Measurements from ENCODE around the gene SLC51B.
"Not testable (repeated sequence)": the region's sequence is repeated elsewhere in the genome, so short reads cannot be mapped to it uniquely, and the experiment has no call there.

Gene SLC51B

DNA sequence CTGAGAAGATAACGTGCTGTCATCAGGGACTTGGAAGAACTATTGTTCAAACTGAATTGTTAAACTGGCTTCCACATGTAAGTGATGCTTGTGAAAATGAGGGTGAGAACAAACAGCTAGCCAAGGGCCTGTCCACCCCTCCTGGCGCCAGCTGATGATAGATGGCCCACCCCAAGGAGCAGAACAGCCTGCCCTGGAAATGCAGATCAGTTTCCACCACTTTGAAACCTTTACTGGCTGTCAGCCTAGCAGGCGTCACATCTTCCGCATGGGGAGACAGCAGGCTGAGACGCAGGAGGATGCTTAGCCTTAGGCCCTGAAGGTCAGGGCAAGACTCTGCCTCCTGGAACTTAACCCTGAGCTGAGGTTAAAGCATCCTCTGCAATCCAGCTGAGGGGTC, 6.4 kb upstream of the SLC51B start:
- no peak for DNase-seq (ENCODE audit: low read depth)
- no peak overlapping the region for H3K4me3 ChIP-seq (ENCODE audit: control insufficient read depth, low read depth, low read length)
- TF ChIP-seq, protein P1, sequence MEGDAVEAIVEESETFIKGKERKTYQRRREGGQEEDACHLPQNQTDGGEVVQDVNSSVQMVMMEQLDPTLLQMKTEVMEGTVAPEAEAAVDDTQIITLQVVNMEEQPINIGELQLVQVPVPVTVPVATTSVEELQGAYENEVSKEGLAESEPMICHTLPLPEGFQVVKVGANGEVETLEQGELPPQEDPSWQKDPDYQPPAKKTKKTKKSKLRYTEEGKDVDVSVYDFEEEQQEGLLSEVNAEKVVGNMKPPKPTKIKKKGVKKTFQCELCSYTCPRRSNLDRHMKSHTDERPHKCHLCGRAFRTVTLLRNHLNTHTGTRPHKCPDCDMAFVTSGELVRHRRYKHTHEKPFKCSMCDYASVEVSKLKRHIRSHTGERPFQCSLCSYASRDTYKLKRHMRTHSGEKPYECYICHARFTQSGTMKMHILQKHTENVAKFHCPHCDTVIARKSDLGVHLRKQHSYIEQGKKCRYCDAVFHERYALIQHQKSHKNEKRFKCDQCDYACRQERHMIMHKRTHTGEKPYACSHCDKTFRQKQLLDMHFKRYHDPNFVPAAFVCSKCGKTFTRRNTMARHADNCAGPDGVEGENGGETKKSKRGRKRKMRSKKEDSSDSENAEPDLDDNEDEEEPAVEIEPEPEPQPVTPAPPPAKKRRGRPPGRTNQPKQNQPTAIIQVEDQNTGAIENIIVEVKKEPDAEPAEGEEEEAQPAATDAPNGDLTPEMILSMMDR (IDR thresholded peaks at IDR 0.05; ENCODE audit: control insufficient read depth, insufficient read depth, low read depth, low read length, missing control alignments) = no peak

DNA sequence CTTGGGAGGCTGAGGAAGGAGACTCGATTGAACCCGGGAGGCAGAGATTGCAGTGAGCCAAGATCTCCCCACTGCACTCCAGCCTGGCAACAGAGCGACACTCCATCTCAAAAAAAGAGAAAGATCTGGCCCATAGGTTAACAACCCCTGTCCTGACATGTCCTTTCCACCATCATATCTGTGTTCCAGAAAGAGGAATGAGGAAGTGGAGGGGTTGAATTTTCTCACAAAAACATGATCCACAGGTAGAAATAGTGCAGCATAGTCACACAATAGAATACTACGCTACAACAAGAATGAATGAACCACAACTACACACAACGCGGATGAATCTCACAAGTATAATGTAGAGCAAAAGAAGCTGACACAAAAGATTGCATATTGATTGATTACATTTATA, 4.7 kb upstream of the SLC51B start:
- TF ChIP-seq, protein P1 (IDR thresholded peaks at IDR 0.05; ENCODE audit: control insufficient read depth, insufficient read depth, low read depth, low read length, missing control alignments) = no peak
- DNase-seq (ENCODE audit: low read depth) = no peak
- H3K4me3 ChIP-seq (ENCODE audit: control insufficient read depth, low read depth, low read length) = no peak overlapping the region

DNA sequence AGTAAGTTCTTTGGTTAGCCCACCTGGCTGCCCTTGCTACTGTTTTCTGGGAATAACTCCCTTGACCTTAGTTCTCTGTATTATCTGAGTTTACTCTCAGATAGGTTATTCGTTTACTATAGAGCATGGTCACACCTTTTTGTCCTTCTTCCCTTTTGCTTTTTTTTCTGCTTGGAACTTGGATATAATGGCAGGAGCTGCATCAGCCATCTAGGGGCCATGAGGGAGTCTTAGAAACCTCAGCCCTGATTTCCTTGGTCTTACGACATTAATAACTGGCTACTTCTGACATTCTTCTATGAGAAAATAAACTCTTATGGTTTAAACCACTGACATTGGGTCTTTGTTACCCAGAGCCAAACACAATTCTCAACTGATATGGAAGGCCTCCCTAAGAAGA, 3.4 kb upstream of the SLC51B start:
- TF ChIP-seq, protein P1 (IDR thresholded peaks at IDR 0.05; ENCODE audit: control insufficient read depth, insufficient read depth, low read depth, low read length, missing control alignments) = no peak
- no peak for DNase-seq (ENCODE audit: low read depth)
- no peak overlapping the region for H3K4me3 ChIP-seq (ENCODE audit: control insufficient read depth, low read depth, low read length)

DNA sequence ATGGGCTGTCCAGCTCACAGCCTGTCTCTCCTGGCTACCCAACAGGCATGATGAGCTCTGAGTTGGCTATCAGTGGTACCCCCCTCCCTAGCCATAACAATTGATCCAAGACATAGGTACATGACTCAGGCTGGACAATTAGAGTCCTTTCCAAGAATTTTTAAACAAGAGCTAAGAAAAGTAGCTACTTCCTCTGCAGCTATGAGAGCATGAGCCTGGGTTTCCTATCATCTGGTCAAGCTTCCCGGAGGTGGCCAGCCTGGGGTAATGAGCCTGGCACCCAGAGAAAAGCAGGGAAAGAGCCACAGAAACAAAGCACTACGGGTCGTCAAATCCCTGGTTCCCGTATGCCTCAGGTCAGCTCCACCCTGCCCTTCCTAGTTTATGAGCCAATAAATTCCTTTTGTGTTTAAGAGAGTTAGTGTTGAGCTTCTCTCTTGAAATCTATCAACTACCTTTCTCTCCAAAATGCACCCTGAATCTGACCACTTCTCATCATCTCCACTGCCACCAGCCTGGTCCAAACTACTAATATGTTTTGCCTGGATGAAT, 2.3 kb upstream of the SLC51B start:
- no peak for DNase-seq (ENCODE audit: low read depth)
- TF ChIP-seq, protein P1 (IDR thresholded peaks at IDR 0.05; ENCODE audit: control insufficient read depth, insufficient read depth, low read depth, low read length, missing control alignments) = no peak
- no peak overlapping the region for H3K4me3 ChIP-seq (ENCODE audit: control insufficient read depth, low read depth, low read length)

DNA sequence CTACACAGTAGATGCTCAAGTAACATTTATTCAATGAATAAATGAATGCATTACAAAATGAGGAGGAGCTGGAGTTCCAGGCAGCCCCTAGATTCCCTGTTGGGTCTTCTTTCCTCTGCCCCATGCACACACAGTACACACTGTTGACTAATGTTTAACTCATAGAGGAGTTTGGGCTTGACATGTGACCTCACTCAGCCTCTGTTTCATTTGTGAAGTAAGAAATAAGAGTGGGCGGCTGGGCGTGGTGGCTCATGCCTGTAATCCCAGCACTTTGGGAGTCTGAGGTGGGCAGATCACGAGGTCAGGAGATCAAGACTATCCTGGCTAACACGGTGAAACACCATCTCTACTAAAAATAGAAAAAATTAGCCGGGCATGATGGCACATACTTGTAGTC, 969 bp upstream of the SLC51B start:
- DNase-seq (ENCODE audit: low read depth) = peak; percentile 16
- H3K4me3 ChIP-seq (ENCODE audit: control insufficient read depth, low read depth, low read length) = not testable (repeated sequence)

DNA sequence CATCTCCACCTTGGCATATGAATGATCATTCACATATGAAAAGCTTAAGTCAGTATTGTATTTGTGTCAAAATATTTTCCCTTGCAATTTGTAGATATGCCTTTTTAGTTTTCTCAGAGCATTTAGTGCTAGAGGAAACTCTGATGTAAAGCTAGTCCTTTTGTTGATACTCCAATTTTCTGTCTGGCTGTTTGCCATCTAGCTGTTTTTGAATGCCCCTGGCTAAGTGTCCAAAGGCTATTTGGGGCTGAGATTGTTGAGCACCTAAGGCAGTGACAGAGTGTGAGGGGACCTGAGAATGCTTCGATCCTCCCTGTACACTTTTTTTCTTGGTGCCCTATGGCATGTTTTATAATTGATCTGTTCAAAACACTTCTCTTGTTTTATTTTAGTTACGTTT, 3.1 kb downstream of the SLC51B start:
- TF ChIP-seq, protein P1 (IDR thresholded peaks at IDR 0.05; ENCODE audit: control insufficient read depth, insufficient read depth, low read depth, low read length, missing control alignments) = no peak
- DNase-seq (ENCODE audit: low read depth) = no peak
- no peak overlapping the region for H3K4me3 ChIP-seq (ENCODE audit: control insufficient read depth, low read depth, low read length)

DNA sequence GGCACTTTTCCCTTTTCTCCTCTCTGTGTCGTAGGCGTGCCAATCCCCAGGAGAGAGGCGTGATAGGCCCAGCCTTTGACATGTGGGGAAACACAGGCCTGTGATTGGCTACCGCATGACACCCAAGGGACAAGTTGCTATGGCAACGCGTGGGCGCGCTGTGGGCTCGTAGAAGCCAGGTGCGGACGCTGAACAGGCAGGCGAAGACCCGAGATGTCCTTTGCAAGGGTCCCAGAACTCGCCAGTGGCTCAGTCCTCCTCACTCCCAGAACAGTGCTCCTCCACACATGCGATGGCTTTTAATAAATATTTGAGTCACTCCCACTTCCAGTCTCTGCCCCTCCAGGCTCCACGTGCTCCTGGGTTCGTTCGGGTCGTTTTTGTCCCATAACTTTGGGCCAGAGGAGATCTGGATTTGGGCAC, 4.2 kb downstream of the SLC51B start:
- DNase-seq (ENCODE audit: low read depth) = peak; percentile 68
- TF ChIP-seq, protein P1 (IDR thresholded peaks at IDR 0.05; ENCODE audit: control insufficient read depth, insufficient read depth, low read depth, low read length, missing control alignments) = no peak
- H3K4me3 ChIP-seq (ENCODE audit: control insufficient read depth, low read depth, low read length) = peak overlapping the region; percentile 44
